CD14-positive monocyte (primary cell): ENCODE results near the gene LRRC10. TPM values are rescaled to one million over a fixed set of nuclear protein-coding genes. Genes with fewer than 3 reads are reported as not detected.
A peak's percentile ranks its signal among the peaks of the same experiment; 100 is the strongest.
"Not testable (repeated sequence)": the region's sequence is repeated elsewhere in the genome, so short reads cannot be mapped to it uniquely, and the experiment has no call there.

Source experiments
- DNase-seq, 3 donors: peaks; one replicate each; pipeline ENCODE4 v3.0.0-alpha.2; 2011 to 2022
- H2AFZ ChIP-seq: 2 replicates; pipeline ENCODE4 v1.6.0; 2012; ENCODE audit warnings: mild to moderate bottlenecking, low read depth, low read length, inconsistent platforms; ENCODE audit not compliant: insufficient read depth, poor library complexity, severe bottlenecking
- H3K27ac ChIP-seq, 2 donors: 1 replicate in 1 of 2; 2 replicates in 1 of 2; pipeline ENCODE4 v1.5.1; 2012 to 2013; ENCODE audit warnings: low read length in 2 of 2, control low read depth in 1 of 2, inconsistent platforms in 1 of 2, low read depth in 1 of 2, mild to moderate bottlenecking in 1 of 2
- H3K27me3 ChIP-seq, 2 donors: one replicate each; pipeline versions ENCODE4 v1.6.0 to v1.6.1; 2011 to 2013; ENCODE audit warnings: low read length in 2 of 2; ENCODE audit not compliant: control insufficient read depth in 2 of 2, insufficient read depth in 2 of 2
- H3K36me3 ChIP-seq, 2 donors: replicated peaks in 1 of 2; 1 replicate in 1 of 2; 2 replicates in 1 of 2; pipeline versions ENCODE4 v1.5.1 to v1.6.1; 2012 to 2013; ENCODE audit warnings: low read length in 2 of 2, control low read depth in 1 of 2, inconsistent platforms in 1 of 2, mild to moderate bottlenecking in 1 of 2; ENCODE audit not compliant: insufficient read depth in 2 of 2, control insufficient read depth in 1 of 2
- H3K4me1 ChIP-seq, 2 donors: 1 replicate in 1 of 2; 2 replicates in 1 of 2; pipeline versions ENCODE4 v1.5.1 to v1.6.1; 2012 to 2013; ENCODE audit warnings: low read length in 2 of 2, control low read depth in 1 of 2, inconsistent platforms in 1 of 2, mild to moderate bottlenecking in 1 of 2, moderate library complexity in 1 of 2; ENCODE audit not compliant: insufficient read depth in 2 of 2, control insufficient read depth in 1 of 2
- H3K4me2 ChIP-seq: replicated peaks from 2 replicates; pipeline ENCODE3; 2012; ENCODE audit warnings: low read length, moderate library complexity, mild to moderate bottlenecking; ENCODE audit not compliant: poor library complexity, severe bottlenecking; ENCODE audit errors: extremely low read depth
- H3K4me3 ChIP-seq, 3 experiments: fragments of 200-600 bp in 1 of 3; sonication (generic) in 1 of 3; replicated peaks in 1 of 3; 1 replicate in 2 of 3; 2 replicates in 1 of 3; pipeline ENCODE4 v1.5.1; 2011 to 2013; ENCODE audit warnings: low read length in 3 of 3, mild to moderate bottlenecking in 3 of 3, control low read depth in 2 of 3, low read depth in 2 of 3, inconsistent platforms in 1 of 3, moderate library complexity in 1 of 3
- H3K79me2 ChIP-seq: 2 replicates; pipeline ENCODE4 v1.6.0; 2012; ENCODE audit warnings: mild to moderate bottlenecking, control low read depth, inconsistent platforms, low read length, moderate library complexity; ENCODE audit not compliant: insufficient read depth
- H3K9ac ChIP-seq: 2 replicates; pipeline ENCODE4 v1.6.0; 2017; ENCODE audit warnings: low read length, mild to moderate bottlenecking; ENCODE audit not compliant: insufficient read depth, poor library complexity, severe bottlenecking
- H3K9me3 ChIP-seq, 2 donors: replicated peaks in 1 of 2; 1 replicate in 1 of 2; 2 replicates in 1 of 2; pipeline versions ENCODE4 v1.5.1 to v1.6.1; 2012 to 2013; ENCODE audit warnings: low read length in 2 of 2, control low read depth in 1 of 2; ENCODE audit not compliant: control insufficient read depth in 1 of 2, insufficient read depth in 1 of 2
- H4K20me1 ChIP-seq: 2 replicates; pipeline ENCODE4 v1.6.0; 2012; ENCODE audit warnings: mild to moderate bottlenecking, low read length, control low read depth, moderate library complexity; ENCODE audit not compliant: insufficient read depth
- H3K27ac Mint-ChIP-seq, 7 donors: one replicate each; pipeline ENCODE4 v1.8.0; 2020; ENCODE audit warnings: mild to moderate bottlenecking in 7 of 7, mixed read lengths in 7 of 7, moderate library complexity in 6 of 7, inconsistent platforms in 2 of 7
- H3K27me3 Mint-ChIP-seq, 3 donors: one replicate each; pipeline ENCODE4 v1.8.0; 2021 to 2022; ENCODE audit warnings: low read depth in 3 of 3, mild to moderate bottlenecking in 3 of 3, mixed read lengths in 3 of 3, moderate library complexity in 3 of 3, inconsistent platforms in 1 of 3
- H3K36me3 Mint-ChIP-seq, 2 donors: one replicate each; pipeline ENCODE4 v1.8.0; 2020; ENCODE audit warnings: mixed read lengths in 2 of 2, inconsistent platforms in 1 of 2, mild to moderate bottlenecking in 1 of 2
- H3K4me1 Mint-ChIP-seq: one replicate; pipeline ENCODE4 v1.8.0; 2020; ENCODE audit warnings: mild to moderate bottlenecking, mixed read lengths
- H3K4me3 Mint-ChIP-seq, 2 donors: one replicate each; pipeline ENCODE4 v1.8.0; 2020; ENCODE audit warnings: mild to moderate bottlenecking in 2 of 2, mixed read lengths in 2 of 2, moderate library complexity in 1 of 2
- H3K9me3 Mint-ChIP-seq, 7 donors: one replicate each; pipeline ENCODE4 v1.8.0; 2020 to 2022; ENCODE audit warnings: mixed read lengths in 7 of 7, mild to moderate bottlenecking in 6 of 7, moderate library complexity in 6 of 7, inconsistent platforms in 2 of 7
- CTCF ChIP-seq: fragments of 200-600 bp; IDR thresholded peaks from one replicate; pipeline ENCODE4 v1.8.0; 2022; ENCODE audit warnings: antibody characterized with exemption, mild to moderate bottlenecking
- WGBS: methylation state at CpG from one replicate; pipeline ENCODE4 v1.1.5; 2013; ENCODE audit warnings: missing lambda C conversion rate; ENCODE audit not compliant: insufficient coverage; 5-methylcytosine and 5-hydroxymethylcytosine counted together
- intact Hi-C, 2 donors: fragments of 100-400 bp; cut with micrococcal nuclease; formaldehyde crosslinking; loops; one replicate each; pipeline versions ENCODE4 v1.15.0 to v1.15.1; 2023
- polyA plus RNA-seq, 3 donors: library from polyadenylated mRNA; depleted of rRNA in 1 of 3; unstranded in 2 of 3; stranded (reverse) in 1 of 3; fragments of 300-500 nt in 2 of 3; fragments of >200 nt in 1 of 3; fragmentation: Illumina TruSeq in 2 of 3; gene quantifications; 1 replicate in 2 of 3; 2 replicates in 1 of 3; pipeline ENCODE4 v1.2.3, GENCODE V29; 2012 to 2021

Gene LRRC10
- polyA plus RNA-seq, 3 donors = not detected

DNA sequence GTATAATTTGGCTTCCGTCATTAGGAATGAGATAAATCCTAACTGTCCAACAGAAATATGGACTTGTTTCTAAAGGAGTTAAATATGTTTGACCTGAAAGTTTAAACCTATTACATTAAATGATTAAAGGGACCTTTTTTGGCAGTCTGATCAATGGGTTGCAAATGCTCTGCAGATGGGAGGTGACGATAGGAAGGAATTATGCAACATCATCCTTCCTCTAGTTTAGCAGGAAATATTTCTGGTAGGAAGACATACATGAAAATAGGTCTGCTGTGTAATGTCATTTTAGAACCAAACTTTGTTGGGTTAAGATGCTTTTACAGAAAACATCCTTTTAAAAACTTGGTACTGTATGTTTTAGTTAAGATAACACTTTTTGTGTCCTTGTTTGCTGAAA, 2.6 kb downstream of the LRRC10 start:
- peak in 1 of 3 donors; percentile 7 for DNase-seq
- H3K4me3 Mint-ChIP-seq = no peak overlapping the region
- Histone ChIP-seq H3K4me3 (no peak overlapping the region), H3K9ac (no peak overlapping the region), H3K4me1 (peaks cover 4 to 8% of the 10 kb centered on the region in 2 donors), H3K27me3 (no peaks in the 10 kb centered on the region), H2AFZ (peak overlapping the region; percentile 19), H3K79me2 (no peaks in the 10 kb centered on the region), H3K9me3 (no peaks in the 10 kb centered on the region), H3K36me3 (peaks cover 4 to 5% of the 10 kb centered on the region in 2 donors), H3K4me2 (no peak overlapping the region), H4K20me1 (no peaks in the 10 kb centered on the region), H3K27ac (no peak overlapping the region)
- peaks cover 0 to 3% (median 1%) of the 10 kb centered on the region in 7 donors for H3K9me3 Mint-ChIP-seq
- TF ChIP-seq CTCF = no peak
- intact Hi-C loops = no loop called here
- H3K4me1 Mint-ChIP-seq = peaks cover 13% of the 10 kb centered on the region
- peaks cover 5% of the 10 kb centered on the region in 2 donors for H3K36me3 Mint-ChIP-seq
- H3K27me3 Mint-ChIP-seq = peaks cover 0 to 2% (median 1%) of the 10 kb centered on the region in 3 donors
- H3K27ac Mint-ChIP-seq = no peak overlapping the region
- no CpG with 5 or more reads among the region's 2 CpGs for WGBS

DNA sequence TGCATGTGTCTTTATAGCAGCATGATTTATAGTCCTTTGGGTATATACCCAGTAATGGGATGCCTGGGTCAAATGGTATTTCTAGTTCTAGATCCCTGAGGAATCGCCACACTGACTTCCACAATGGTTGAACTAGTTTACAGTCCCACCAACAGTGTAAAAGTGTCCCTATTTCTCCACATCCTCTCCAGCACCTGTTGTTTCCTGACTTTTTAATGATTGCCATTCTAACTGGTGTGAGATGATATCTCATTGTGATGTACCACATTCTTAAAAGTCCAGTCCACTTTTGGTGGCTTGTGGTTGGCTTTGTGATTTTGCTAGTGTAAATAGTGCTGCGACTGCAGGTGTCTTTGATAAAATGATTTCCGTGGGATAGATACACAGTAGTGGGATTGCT, 6.4 kb downstream of the LRRC10 start:
- H3K4me3 ChIP-seq, H3K9ac ChIP-seq, H3K27ac ChIP-seq, intact Hi-C loops, H3K4me3 Mint-ChIP-seq, H4K20me1 ChIP-seq, H3K27ac Mint-ChIP-seq, H3K27me3 Mint-ChIP-seq, H2AFZ ChIP-seq, H3K79me2 ChIP-seq, H3K27me3 ChIP-seq, H3K9me3 Mint-ChIP-seq, H3K4me1 ChIP-seq, DNase-seq, H3K4me2 ChIP-seq, H3K9me3 ChIP-seq: not testable (repeated sequence)
- peaks cover 13% of the 10 kb centered on the region for H3K4me1 Mint-ChIP-seq
- peaks cover 35 to 43% of the 10 kb centered on the region in 2 donors for H3K36me3 ChIP-seq
- H3K36me3 Mint-ChIP-seq = peaks cover 37 to 42% of the 10 kb centered on the region in 2 donors
- no CpG with 5 or more reads among the region's 3 CpGs for WGBS

- intact Hi-C loops, H3K9me3 Mint-ChIP-seq, H3K4me1 Mint-ChIP-seq, H4K20me1 ChIP-seq, H3K4me2 ChIP-seq, H3K4me1 ChIP-seq, H3K27ac ChIP-seq, H2AFZ ChIP-seq, H3K4me3 ChIP-seq, H3K4me3 Mint-ChIP-seq, H3K27ac Mint-ChIP-seq, H3K9ac ChIP-seq, H3K9me3 ChIP-seq, H3K27me3 Mint-ChIP-seq, H3K27me3 ChIP-seq, DNase-seq, H3K79me2 ChIP-seq: not testable (repeated sequence)
- H3K36me3 Mint-ChIP-seq = peaks cover 42 to 49% of the 10 kb centered on the region in 2 donors
- peaks cover 43 to 50% of the 10 kb centered on the region in 2 donors for H3K36me3 ChIP-seq
- WGBS = 100% methylated on average over 2 of the region's 6 CpGs
Measured at GRCh38 chr12:69603556-69603955, 7.2 kb downstream of the LRRC10 start.
